Measurements from ENCODE around the gene ZNF273. TPM values are rescaled to one million over a fixed set of nuclear protein-coding genes. Genes with fewer than 3 reads are reported as not detected.
"Not testable (repeated sequence)": the region's sequence is repeated elsewhere in the genome, so short reads cannot be mapped to it uniquely, and the experiment has no call there.

ZNF273 gene
- total RNA-seq, 1 donor from 2014 or later: 17.1 TPM

DNA sequence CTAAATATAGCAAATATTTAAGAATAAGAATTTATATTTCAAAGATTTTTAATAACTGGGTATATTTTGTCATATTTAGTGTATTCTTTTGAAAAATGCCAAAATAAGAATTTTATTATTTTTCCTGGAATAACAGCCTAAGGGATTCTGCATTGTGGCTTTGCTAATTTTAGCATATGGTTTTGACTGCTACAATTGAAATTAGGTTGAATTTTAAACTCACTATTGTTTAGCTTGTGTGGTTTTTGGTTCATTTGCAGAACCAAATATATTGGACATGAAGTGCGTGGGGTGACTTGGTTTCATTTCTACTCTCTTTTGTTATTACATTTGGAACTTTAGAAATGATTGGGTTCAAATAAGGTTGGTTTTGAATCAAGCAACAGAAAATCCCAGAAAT is 35.5 kb downstream of the ZNF273 start:
- TF ChIP-seq, protein P1, sequence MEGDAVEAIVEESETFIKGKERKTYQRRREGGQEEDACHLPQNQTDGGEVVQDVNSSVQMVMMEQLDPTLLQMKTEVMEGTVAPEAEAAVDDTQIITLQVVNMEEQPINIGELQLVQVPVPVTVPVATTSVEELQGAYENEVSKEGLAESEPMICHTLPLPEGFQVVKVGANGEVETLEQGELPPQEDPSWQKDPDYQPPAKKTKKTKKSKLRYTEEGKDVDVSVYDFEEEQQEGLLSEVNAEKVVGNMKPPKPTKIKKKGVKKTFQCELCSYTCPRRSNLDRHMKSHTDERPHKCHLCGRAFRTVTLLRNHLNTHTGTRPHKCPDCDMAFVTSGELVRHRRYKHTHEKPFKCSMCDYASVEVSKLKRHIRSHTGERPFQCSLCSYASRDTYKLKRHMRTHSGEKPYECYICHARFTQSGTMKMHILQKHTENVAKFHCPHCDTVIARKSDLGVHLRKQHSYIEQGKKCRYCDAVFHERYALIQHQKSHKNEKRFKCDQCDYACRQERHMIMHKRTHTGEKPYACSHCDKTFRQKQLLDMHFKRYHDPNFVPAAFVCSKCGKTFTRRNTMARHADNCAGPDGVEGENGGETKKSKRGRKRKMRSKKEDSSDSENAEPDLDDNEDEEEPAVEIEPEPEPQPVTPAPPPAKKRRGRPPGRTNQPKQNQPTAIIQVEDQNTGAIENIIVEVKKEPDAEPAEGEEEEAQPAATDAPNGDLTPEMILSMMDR (conservative IDR thresholded peaks at IDR 0.05): no peak

DNA sequence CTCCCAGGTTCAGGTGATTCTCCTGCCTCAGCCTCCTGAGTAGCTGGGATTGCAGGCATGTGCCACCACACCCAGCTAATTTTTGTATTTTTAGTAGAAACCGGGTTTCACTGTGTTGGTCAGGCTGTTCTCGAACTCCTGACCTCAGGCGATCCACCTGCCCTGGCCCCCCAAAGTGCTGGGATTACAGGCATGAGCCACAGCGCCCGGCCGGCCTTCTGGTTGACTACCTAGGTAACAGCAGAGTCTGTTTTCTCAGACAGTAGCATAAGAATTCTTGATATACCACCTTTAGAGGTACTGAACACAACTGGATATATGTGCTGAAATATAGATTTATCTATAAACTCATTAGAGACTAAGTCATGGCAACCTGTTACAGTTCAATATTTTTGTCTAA is 36.9 kb downstream of the ZNF273 start:
- H3K4me1 Mint-ChIP-seq; H3K9me3 Mint-ChIP-seq; DNase-seq (ENCODE audit: low read depth, low spot score); H3K27ac Mint-ChIP-seq (ENCODE audit: unreplicated experiment); H3K27me3 Mint-ChIP-seq (ENCODE audit: low read depth); H3K4me3 Mint-ChIP-seq: not testable (repeated sequence)
- peaks cover 11% of the 10 kb centered on the region for H3K36me3 Mint-ChIP-seq (ENCODE audit: low read depth)

More for the DNA sequence above, 35.5 kb downstream of the ZNF273 start:
- H3K4me3 Mint-ChIP-seq: no peak overlapping the region
- H3K4me1 Mint-ChIP-seq: no peaks in the 10 kb centered on the region
- peaks cover 11% of the 10 kb centered on the region for H3K36me3 Mint-ChIP-seq (ENCODE audit: low read depth)
- DNase-seq (ENCODE audit: low read depth, low spot score): no peak
- peaks cover 2% of the 10 kb centered on the region for H3K9me3 Mint-ChIP-seq
- H3K27ac Mint-ChIP-seq (ENCODE audit: unreplicated experiment): no peak overlapping the region
- H3K27me3 Mint-ChIP-seq (ENCODE audit: low read depth): no peaks in the 10 kb centered on the region

DNA sequence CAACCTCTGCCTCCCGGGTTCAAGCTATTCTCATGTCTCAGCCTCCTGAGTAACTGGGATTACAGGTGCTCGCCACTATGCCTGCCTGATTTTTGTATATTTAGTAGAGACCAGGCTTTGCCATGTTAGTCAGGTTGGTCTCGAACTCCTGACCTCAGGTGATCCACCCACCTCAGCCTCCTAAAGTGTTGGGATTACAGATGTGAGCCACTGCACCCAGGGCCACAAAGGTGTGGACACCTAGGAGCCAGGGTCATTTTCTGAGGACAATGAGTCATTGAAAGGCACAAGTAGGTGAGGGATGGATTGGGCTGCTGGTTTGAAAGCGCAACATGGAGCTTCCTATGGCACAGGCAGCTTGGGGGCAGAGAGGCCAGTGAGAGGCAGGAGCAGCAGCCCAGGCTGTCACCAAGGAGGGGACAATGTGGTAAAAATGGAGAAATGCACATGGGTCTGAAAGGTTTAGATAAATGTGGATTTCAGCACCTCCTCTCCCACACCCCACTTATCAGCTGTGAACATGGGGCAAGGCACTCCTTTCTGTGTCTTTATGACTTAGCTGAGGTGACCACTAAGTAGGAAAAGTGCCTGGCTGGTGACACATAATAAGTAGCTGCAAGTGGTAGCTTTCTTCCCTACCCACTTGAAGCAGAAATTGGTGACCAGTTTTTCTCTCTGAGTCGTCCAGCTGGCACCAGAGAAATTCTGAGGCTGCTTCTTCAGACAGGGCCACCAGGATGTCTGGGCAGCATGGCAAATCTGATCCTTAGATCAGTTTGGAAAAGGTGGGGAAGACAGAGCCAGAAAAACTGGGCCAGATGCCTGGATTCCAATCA is 41.8 kb downstream of the ZNF273 start:
- not testable (repeated sequence) for H3K9me3 Mint-ChIP-seq; H3K4me1 Mint-ChIP-seq; H3K4me3 Mint-ChIP-seq; DNase-seq (ENCODE audit: low read depth, low spot score); H3K36me3 Mint-ChIP-seq (ENCODE audit: low read depth); H3K27ac Mint-ChIP-seq (ENCODE audit: unreplicated experiment)
- H3K27me3 Mint-ChIP-seq (ENCODE audit: low read depth): peaks cover 51% of the 10 kb centered on the region

DNA sequence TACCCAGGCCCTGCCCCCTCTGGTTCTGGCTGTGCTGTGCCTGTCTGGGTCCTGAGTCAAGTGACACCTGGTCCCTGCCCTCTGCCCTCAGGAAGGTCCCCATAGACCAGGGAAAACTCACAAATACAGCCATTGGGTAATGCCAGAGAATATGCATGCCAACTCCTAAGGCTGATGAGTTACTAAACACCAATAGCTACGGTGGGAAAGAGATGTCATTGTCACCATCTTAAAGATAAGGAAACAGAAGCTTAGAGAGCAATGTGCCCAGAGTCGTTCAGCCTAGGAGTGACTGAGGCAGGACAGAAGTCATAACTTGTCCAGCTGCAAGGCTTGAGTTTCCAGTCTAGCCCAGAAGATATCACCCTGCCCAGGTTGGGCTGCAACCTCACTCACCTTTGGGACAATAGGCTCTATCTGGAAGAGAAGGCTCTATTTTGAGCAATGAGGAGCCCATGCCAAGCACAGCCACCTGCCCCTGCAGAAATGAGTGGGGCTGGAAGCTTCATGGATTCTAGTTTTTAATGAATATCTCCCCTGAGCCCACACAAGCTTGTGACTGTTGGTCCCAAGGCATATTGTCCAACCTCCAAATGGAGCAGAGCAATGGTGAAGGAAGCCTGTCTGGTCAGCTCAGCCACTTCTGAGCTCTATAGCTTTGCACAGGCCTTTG is 42.6 kb downstream of the ZNF273 start:
- Mint-ChIP-seq H3K4me1 (peaks cover 3% of the 10 kb centered on the region), H3K27ac (ENCODE audit: unreplicated experiment) (no peak overlapping the region), H3K36me3 (ENCODE audit: low read depth) (no peaks in the 10 kb centered on the region), H3K9me3 (no peaks in the 10 kb centered on the region), H3K27me3 (ENCODE audit: low read depth) (peaks cover 58% of the 10 kb centered on the region), H3K4me3 (no peak overlapping the region)
- DNase-seq (ENCODE audit: low read depth, low spot score): no peak
- TF ChIP-seq, protein P1 (conservative IDR thresholded peaks at IDR 0.05): no peak

DNA sequence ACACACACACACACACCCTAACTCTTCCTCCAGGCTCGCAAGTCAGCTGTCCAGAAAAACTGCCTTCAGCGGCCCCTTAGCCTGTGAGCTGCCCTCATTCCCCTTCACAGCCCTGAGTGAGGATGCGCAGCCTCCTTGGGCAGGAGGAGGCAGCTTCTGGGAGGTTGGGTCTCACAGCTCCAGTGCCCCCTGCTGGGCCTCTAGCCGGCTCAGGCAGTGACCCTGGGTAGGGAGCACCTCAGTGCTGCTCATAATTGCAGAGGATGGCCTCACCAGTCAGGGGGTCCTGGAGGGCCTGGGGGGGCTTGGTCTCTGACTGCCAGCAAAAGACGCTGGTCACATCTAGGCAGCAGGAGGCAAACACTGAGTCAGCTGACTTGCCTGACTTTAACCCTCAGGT is 43.7 kb downstream of the ZNF273 start:
- Mint-ChIP-seq H3K27me3 (ENCODE audit: low read depth) (peaks cover 66% of the 10 kb centered on the region), H3K9me3 (no peaks in the 10 kb centered on the region), H3K4me1 (peaks cover 3% of the 10 kb centered on the region), H3K4me3 (no peak overlapping the region), H3K36me3 (ENCODE audit: low read depth) (no peaks in the 10 kb centered on the region), H3K27ac (ENCODE audit: unreplicated experiment) (no peak overlapping the region)
- DNase-seq (ENCODE audit: low read depth, low spot score): peak; percentile 11
- TF ChIP-seq, protein P1 (conservative IDR thresholded peaks at IDR 0.05): peak; percentile 32

DNA sequence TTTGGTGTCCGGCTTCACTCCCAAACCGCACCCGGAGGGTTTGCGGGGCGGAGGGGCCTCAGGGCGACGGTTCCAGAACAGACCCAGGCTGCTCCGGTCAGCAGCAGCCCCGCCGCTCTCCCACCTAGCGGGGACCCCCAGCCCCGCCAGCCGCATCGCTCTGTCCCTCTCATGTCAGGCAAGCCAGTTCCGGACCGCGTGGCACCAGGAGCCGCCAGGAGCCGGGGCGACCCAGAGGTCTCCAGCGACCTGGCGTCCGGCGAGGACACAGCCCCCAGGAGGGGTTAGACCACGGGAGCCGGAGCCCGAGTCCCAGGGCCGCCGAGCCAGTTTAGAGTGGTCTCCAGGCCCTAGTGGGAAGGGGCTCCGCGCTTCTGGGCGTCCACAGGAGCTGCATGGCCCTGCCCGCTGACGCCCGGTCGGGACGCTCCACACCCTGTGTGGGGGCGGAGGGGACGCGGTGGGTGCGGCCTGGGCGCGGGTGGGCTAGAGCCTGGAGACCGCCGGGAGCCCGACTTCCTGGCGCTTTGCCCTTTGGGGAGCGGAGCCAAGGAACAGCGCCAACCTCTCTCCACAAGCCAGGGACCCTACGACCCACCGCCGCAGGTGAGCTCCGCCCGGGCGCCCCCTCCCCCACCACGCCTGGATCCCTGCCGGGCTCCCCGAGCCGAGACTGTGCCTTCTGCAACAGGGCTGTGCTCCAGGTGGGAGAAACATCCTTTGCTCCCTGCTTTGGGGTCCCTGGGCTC is 44.4 kb downstream of the ZNF273 start:
- DNase-seq (ENCODE audit: low read depth, low spot score): no peak
- no peaks in the 10 kb centered on the region for H3K36me3 Mint-ChIP-seq (ENCODE audit: low read depth)

DNA sequence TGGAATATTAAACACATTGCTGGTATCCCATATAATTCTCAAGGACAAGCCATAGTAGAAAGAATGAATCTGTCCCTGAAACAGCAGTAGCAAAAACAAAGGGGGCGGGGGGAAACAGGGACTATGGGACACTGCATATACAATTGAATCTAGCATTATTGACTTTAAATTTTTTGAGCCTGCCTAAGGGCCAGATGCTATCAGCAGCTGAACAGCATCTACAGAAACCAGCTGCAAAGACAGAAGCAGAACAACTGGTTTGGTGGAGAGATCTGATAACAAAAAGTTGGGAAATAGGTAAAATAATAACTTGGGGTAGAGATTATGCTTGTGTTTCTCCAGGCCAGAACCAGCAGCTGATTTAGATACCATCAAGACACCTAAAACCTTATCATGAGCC is 45.7 kb downstream of the ZNF273 start:
- not testable (repeated sequence) for DNase-seq (ENCODE audit: low read depth, low spot score); H3K4me3 Mint-ChIP-seq; H3K9me3 Mint-ChIP-seq; H3K36me3 Mint-ChIP-seq (ENCODE audit: low read depth); H3K4me1 Mint-ChIP-seq; H3K27ac Mint-ChIP-seq (ENCODE audit: unreplicated experiment)
- peaks cover 66% of the 10 kb centered on the region for H3K27me3 Mint-ChIP-seq (ENCODE audit: low read depth)

More for the DNA sequence above, 44.4 kb downstream of the ZNF273 start:
- Mint-ChIP-seq H3K9me3 (no peaks in the 10 kb centered on the region), H3K27me3 (ENCODE audit: low read depth) (peaks cover 66% of the 10 kb centered on the region), H3K4me1 (peaks cover 3% of the 10 kb centered on the region), H3K4me3 (peak overlapping the region; percentile 48), H3K27ac (ENCODE audit: unreplicated experiment) (no peak overlapping the region)
- TF ChIP-seq, protein P1 (conservative IDR thresholded peaks at IDR 0.05): no peak

DNA sequence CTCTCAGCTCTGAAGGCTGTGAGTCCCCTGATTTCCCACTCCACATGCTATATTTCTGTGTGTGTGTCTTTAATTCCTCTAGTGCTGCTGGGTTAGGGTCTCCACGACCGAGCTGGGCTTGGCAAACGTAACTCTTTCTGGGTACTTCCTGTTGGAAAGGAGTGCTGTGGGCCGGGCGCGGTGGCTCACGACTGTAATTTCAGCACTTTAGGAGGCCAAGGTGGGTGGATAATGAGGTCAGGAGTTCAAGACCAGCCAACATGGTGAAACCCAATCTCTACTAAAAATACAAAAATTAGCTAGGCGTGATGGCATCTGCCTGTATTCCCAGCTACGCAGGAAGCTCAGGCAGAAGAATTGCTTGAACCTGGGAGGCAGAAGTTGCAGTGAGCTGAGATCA is 47.6 kb downstream of the ZNF273 start:
- DNase-seq (ENCODE audit: low read depth, low spot score); H3K9me3 Mint-ChIP-seq; H3K4me1 Mint-ChIP-seq; H3K27ac Mint-ChIP-seq (ENCODE audit: unreplicated experiment); H3K36me3 Mint-ChIP-seq (ENCODE audit: low read depth); H3K4me3 Mint-ChIP-seq: not testable (repeated sequence)
- H3K27me3 Mint-ChIP-seq (ENCODE audit: low read depth): peaks cover 56% of the 10 kb centered on the region
